Calu3 (cell line): ENCODE results near the gene TRMT61B. TPM values are rescaled to one million over a fixed set of nuclear protein-coding genes. Genes with fewer than 3 reads are reported as not detected.

Source experiments
- BruUV-seq: library from RNA; stranded (reverse); fragments of 400-500 nt; replicated peaks from 2 replicates; lab custom pipeline; 2021; lab: Mats Ljungman, UMichigan
- CTCF ChIA-PET: fragments of 300-600 bp; sonication (Branson Sonifier 250); formaldehyde crosslinking; loops from one replicate; lab custom pipeline; 2022; ENCODE audit warnings: antibody characterized with exemption; lab: Charles Lee
- DNase-seq: peaks from one replicate; pipeline ENCODE4 v3.0.0; 2022
- H3K27ac Mint-ChIP-seq: one replicate; pipeline ENCODE4 v1.8.0; 2022; ENCODE audit warnings: mixed read lengths; ENCODE audit not compliant: unreplicated experiment
- H3K27me3 Mint-ChIP-seq: one replicate; pipeline ENCODE4 v1.8.0; 2022; ENCODE audit warnings: mixed read lengths; ENCODE audit not compliant: unreplicated experiment
- H3K36me3 Mint-ChIP-seq: one replicate; pipeline ENCODE4 v1.8.0; 2022; ENCODE audit warnings: mild to moderate bottlenecking, moderate library complexity, mixed read lengths; ENCODE audit not compliant: insufficient read depth, unreplicated experiment
- H3K4me1 Mint-ChIP-seq: one replicate; pipeline ENCODE4 v1.8.0; 2022; ENCODE audit warnings: mild to moderate bottlenecking, low read depth, mixed read lengths; ENCODE audit not compliant: unreplicated experiment
- H3K4me3 Mint-ChIP-seq: one replicate; pipeline ENCODE4 v1.8.0; 2022; ENCODE audit warnings: mild to moderate bottlenecking, low read depth, moderate library complexity, mixed read lengths; ENCODE audit not compliant: unreplicated experiment
- H3K9me3 Mint-ChIP-seq: one replicate; pipeline ENCODE4 v1.8.0; 2022; ENCODE audit warnings: low read depth, mixed read lengths; ENCODE audit not compliant: unreplicated experiment
- intact Hi-C: fragments of 100-400 bp; cut with micrococcal nuclease; formaldehyde crosslinking; loops from one replicate; pipeline ENCODE4 v1.10.0; 2022; ENCODE audit not compliant: unreplicated experiment
- total RNA-seq: library from RNA; stranded (reverse); gene quantifications from 2 replicates; pipeline ENCODE4 v1.2.3, GENCODE V29; 2022
- TF ChIP-seq, protein P1 (sequence below): fragments of 200-600 bp; IDR thresholded peaks from one replicate; pipeline ENCODE4 v1.8.0; 2022; ENCODE audit warnings: antibody characterized with exemption; ENCODE audit not compliant: unreplicated experiment

Gene TRMT61B
- total RNA-seq, 1 experiment from 2014 or later = 17.0 TPM

GRCh38 chr2:28869494-28870145 is 489 bp downstream of the TRMT61B start:
- peaks cover 39% of the 10 kb centered on the region for H3K36me3 Mint-ChIP-seq

GRCh38 chr2:28868611-28869010 is 1.5 kb downstream of the TRMT61B start:
- CTCF ChIA-PET = no interaction called here
- H3K27me3 Mint-ChIP-seq = no peaks in the 10 kb centered on the region
- no peak for DNase-seq
- intact Hi-C loops = no loop called here
- TF ChIP-seq, protein P1, sequence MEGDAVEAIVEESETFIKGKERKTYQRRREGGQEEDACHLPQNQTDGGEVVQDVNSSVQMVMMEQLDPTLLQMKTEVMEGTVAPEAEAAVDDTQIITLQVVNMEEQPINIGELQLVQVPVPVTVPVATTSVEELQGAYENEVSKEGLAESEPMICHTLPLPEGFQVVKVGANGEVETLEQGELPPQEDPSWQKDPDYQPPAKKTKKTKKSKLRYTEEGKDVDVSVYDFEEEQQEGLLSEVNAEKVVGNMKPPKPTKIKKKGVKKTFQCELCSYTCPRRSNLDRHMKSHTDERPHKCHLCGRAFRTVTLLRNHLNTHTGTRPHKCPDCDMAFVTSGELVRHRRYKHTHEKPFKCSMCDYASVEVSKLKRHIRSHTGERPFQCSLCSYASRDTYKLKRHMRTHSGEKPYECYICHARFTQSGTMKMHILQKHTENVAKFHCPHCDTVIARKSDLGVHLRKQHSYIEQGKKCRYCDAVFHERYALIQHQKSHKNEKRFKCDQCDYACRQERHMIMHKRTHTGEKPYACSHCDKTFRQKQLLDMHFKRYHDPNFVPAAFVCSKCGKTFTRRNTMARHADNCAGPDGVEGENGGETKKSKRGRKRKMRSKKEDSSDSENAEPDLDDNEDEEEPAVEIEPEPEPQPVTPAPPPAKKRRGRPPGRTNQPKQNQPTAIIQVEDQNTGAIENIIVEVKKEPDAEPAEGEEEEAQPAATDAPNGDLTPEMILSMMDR = no peak
- no peaks in the 10 kb centered on the region for H3K9me3 Mint-ChIP-seq
- BruUV-seq = no TSS peak
- H3K36me3 Mint-ChIP-seq = peaks cover 44% of the 10 kb centered on the region
- peak overlapping the region; percentile 92 for H3K4me3 Mint-ChIP-seq
- peaks cover 25% of the 10 kb centered on the region for H3K4me1 Mint-ChIP-seq
- H3K27ac Mint-ChIP-seq = no peak overlapping the region

More at GRCh38 chr2:28869494-28870145, 489 bp downstream of the TRMT61B start:
- no peaks in the 10 kb centered on the region for H3K9me3 Mint-ChIP-seq
- DNase-seq = no peak
- H3K27ac Mint-ChIP-seq = peak overlapping the region; percentile 67
- TF ChIP-seq, protein P1 = no peak
- H3K4me3 Mint-ChIP-seq = peak overlapping the region; percentile 92
- no peaks in the 10 kb centered on the region for H3K27me3 Mint-ChIP-seq
- CTCF ChIA-PET = interaction anchor here (0.9 kb wide), 1 partner anchor 9 kb away, joined by 3 read pairs; no protein-coding TSS in a partner anchor
- BruUV-seq = no TSS peak
- intact Hi-C loops = no loop called here
- H3K4me1 Mint-ChIP-seq = peaks cover 20% of the 10 kb centered on the region

- intact Hi-C loops = no loop called here
These were observed 14.1 kb downstream of the TRMT61B start for GRCh38 chr2:28855977-28856376.

DNA sequence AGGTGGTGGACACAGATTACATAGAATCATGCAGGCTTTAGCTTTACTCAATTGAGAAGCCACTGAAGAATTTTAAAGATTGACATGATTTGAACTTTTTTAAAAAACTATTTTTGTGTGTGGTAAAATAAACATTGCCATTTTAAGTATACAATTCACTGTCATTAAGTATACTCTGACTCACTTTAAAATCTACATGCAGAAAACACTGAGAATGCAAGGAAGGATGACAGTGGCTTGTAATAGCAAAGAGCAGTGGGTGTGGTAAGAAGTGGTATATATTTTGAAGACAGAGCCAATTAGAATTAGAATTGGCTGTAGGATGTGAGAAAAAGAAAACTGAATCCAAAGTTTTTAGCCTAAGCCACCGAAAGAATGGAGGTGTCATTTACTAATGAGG is 14.9 kb downstream of the TRMT61B start:
- no TSS peak for BruUV-seq
- TF ChIP-seq, protein P1 = no peak
- intact Hi-C loops = no loop called here
- no peak overlapping the region for H3K27ac Mint-ChIP-seq
- no peaks in the 10 kb centered on the region for H3K9me3 Mint-ChIP-seq
- no peak for DNase-seq
- H3K27me3 Mint-ChIP-seq = no peaks in the 10 kb centered on the region
- CTCF ChIA-PET = interaction anchor here (0.7 kb wide), 1 partner anchor 261 kb away, joined by 6 read pairs; no protein-coding TSS in a partner anchor
- no peaks in the 10 kb centered on the region for H3K36me3 Mint-ChIP-seq
- no peak overlapping the region for H3K4me3 Mint-ChIP-seq
- H3K4me1 Mint-ChIP-seq = no peaks in the 10 kb centered on the region

More at GRCh38 chr2:28855977-28856376, 14.1 kb downstream of the TRMT61B start:
- DNase-seq = no peak
- Mint-ChIP-seq H3K4me1 (no peaks in the 10 kb centered on the region), H3K4me3 (no peak overlapping the region), H3K27ac (no peak overlapping the region), H3K9me3 (no peaks in the 10 kb centered on the region), H3K36me3 (no peaks in the 10 kb centered on the region), H3K27me3 (no peaks in the 10 kb centered on the region)
- CTCF ChIA-PET = no interaction called here
- no TSS peak for BruUV-seq
- TF ChIP-seq, protein P1 = no peak
